GM12872 (cell line): ENCODE measurements around the gene SESN2.

Experiments used
- CTCF ChIP-seq: IDR thresholded peaks from 3 replicates; pipeline ENCODE4 v1.5.1; 2011; ENCODE audit warnings: low read depth, mild to moderate bottlenecking, low read length, moderate library complexity; ENCODE audit not compliant: insufficient read depth

Gene SESN2

GRCh38 chr1:28308750-28309149 lies 49.4 kb downstream of the SESN2 start:
- TF ChIP-seq CTCF, result no peak

GRCh38 chr1:28309702-28310101 lies 50.4 kb downstream of the SESN2 start:
- no peak for TF ChIP-seq CTCF

DNA sequence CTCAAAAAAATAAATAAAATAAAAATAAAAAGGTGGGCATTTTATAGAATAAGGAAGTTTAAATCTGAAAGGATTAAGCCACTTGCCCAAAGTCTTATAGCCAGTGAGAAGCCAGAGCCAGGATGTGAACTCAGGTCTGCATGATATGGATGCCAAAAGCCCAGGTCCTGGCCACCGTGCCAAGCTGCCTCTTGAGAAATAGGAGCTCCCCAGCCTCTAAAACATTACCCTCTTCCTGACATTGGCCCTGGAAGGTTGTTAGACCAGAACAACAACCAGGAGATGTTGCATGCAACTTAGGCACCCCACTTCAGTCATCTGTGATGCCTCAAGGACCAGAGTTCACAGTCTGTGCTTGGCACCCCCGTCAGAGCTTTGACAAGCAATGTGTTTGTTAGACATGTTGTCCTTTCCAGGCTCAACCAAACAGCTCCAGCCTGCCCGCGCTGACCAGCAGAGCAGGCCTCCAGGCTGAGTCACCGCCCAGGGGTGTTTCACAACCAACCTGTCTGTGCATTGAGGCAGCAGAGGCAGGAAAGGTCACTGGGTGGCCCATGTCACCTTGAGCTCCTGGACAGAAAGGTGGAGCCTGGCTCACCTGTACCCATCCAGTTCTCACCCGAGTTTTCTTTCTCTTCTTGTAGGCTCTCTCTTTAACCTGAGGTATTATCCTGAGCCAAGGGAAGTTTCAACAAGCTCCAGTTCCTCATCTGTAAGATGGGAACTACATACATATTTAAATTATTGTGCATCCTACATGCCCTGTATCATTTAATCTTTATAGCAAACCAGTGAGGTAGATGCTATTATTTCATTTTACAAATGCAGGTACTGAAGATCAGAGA lies 54.6 kb downstream of the SESN2 start:
- no peak for TF ChIP-seq CTCF

DNA sequence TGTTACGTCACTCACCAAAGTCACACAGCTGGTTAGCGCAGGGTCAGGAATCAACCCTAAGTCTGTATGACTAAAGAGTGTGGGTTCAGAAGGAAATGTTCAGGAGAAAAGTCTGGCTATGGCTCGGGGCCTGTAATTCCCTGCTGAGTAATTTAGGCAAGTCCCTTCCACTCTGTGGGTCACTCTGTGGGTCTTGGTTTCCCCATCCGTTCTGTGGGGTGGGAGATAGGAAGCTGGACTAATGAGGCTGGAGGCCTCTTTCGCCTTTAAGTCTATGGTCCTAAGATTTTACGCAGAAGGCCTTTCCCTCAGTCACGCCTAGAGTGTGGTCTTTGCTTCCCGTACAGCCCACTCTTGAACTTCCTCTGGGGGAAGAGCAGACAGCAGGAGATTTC lies 55.2 kb downstream of the SESN2 start:
- TF ChIP-seq CTCF, result no peak

GRCh38 chr1:28317014-28317413 lies 57.7 kb downstream of the SESN2 start:
- TF ChIP-seq CTCF, result no peak

- no peak for TF ChIP-seq CTCF
These were observed 62.9 kb downstream of the SESN2 start for GRCh38 chr1:28322194-28322593.

DNA sequence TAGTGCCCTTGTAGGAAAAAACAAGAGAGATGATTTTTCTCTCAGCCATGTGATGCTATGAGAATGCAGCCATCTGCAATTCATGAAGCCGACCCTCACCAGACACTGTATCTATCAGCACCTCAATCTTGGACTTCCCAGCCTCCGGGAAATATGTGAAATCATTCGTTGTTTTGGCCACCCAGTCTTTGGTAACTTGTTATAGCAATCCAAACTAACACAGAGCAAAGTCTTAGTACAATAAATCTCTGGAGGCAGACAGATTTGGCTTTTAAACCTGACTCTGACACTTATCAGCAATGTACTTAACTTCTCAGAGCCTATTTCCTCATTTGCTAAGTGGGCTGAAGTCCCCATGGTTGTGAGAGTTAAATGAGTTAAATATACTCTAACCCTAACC lies 64.4 kb downstream of the SESN2 start:
- TF ChIP-seq CTCF, result no peak
